Fibroblast of villous mesenchyme (primary cell): ENCODE measurements around the gene CDH23. TPM values are rescaled to one million over a fixed set of nuclear protein-coding genes. Genes with fewer than 3 reads are reported as not detected.

Experiments
- DNase-seq: peaks from one replicate; pipeline ENCODE4 v3.0.0-alpha.2; 2010; ENCODE audit warnings: low read depth
- H3K4me3 ChIP-seq: 2 replicates; pipeline ENCODE4 v1.5.1; 2011; ENCODE audit warnings: low read depth, mild to moderate bottlenecking, low read length
- CTCF ChIP-seq: IDR thresholded peaks from 2 replicates; pipeline ENCODE4 v1.5.1; 2012; ENCODE audit warnings: low read depth, mild to moderate bottlenecking, low read length; ENCODE audit not compliant: insufficient read depth
- total RNA-seq: library from RNA; depleted of rRNA; stranded (reverse); fragments of >200 nt; gene quantifications from 2 replicates; pipeline ENCODE4 v1.2.3, GENCODE V29; 2012

Gene CDH23
- total RNA-seq, 1 donor, result under 0.01 TPM

- no peak overlapping the region for H3K4me3 ChIP-seq
- peak; percentile 30 for DNase-seq
- peak; percentile 52 for TF ChIP-seq CTCF
Measured at GRCh38 chr10:71725998-71726579, 329.4 kb downstream of the CDH23 start.

GRCh38 chr10:71726580-71727104 is 329.9 kb downstream of the CDH23 start:
- H3K4me3 ChIP-seq, result no peak overlapping the region
- no peak for TF ChIP-seq CTCF
- DNase-seq, result no peak

GRCh38 chr10:71727105-71727737 is 330.5 kb downstream of the CDH23 start:
- H3K4me3 ChIP-seq, result no peak overlapping the region
- DNase-seq, result no peak
- TF ChIP-seq CTCF, result no peak

- no peak for TF ChIP-seq CTCF
- no peak overlapping the region for H3K4me3 ChIP-seq
- DNase-seq, result peak; percentile 50
Measured at GRCh38 chr10:71727738-71728737, 331.3 kb downstream of the CDH23 start.

- no peak for DNase-seq
- H3K4me3 ChIP-seq, result no peak overlapping the region
- no peak for TF ChIP-seq CTCF
Measured at GRCh38 chr10:71729161-71729636, 332.5 kb downstream of the CDH23 start.

- DNase-seq, result no peak
- no peak overlapping the region for H3K4me3 ChIP-seq
- TF ChIP-seq CTCF, result no peak
Measured at GRCh38 chr10:71731791-71732190, 335.1 kb downstream of the CDH23 start.
